ENCODE measurements around the gene BEGAIN.

- TF ChIP-seq CTCF (IDR thresholded peaks at IDR 0.05) (no peak), POLR2A (IDR thresholded peaks at IDR 0.05; ENCODE audit: low read depth) (no peak), EP300 (IDR thresholded peaks at IDR 0.05) (no peak), POLR2AphosphoS5 (IDR thresholded peaks at IDR 0.05) (no peak)
Observed at GRCh38 chr14:100592972-100593371, 5.8 kb upstream of the BEGAIN start.

Measured in esophagus muscularis mucosa (tissue), 4 donors.